GM12878 (cell line): ENCODE results near the gene SLC26A1. TPM values are rescaled to one million over a fixed set of nuclear protein-coding genes. Genes with fewer than 3 reads are reported as not detected.

ENCODE experiments used
- ATAC-seq: fragments of 200-7000 bp; cut with Tn5 transposase; 3 replicates; pipeline ENCODE4 v1.9.1; 2020; ENCODE audit warnings: mild to moderate bottlenecking, moderate library complexity
- BruUV-seq: library from RNA; stranded (reverse); fragments of 400-500 nt; replicated peaks from 2 replicates; lab custom pipeline; 2021; lab: Mats Ljungman, UMichigan
- CTCF ChIA-PET: fragments of 300-600 bp; sonication (Branson Sonifier 250); formaldehyde crosslinking; extraction: SDS; loops from one replicate; lab custom pipeline; 2021; ENCODE audit warnings: inconsistent platforms; lab: Yijun Ruan, JAX
- POLR2A ChIA-PET: fragments of 350-600 bp; formaldehyde crosslinking; extraction: SDS; loops from one replicate; lab custom pipeline; 2021; ENCODE audit warnings: inconsistent platforms; lab: Charles Lee
- RAD21 ChIA-PET: fragments of 300-600 bp; sonication (Branson Sonifier 250); formaldehyde crosslinking; loops from one replicate; lab custom pipeline; 2023; ENCODE audit warnings: antibody characterized with exemption; ENCODE audit not compliant: unreplicated experiment; lab: Charles Lee
- SMC1A ChIA-PET: fragments of 300-600 bp; sonication (Branson Sonifier 250); formaldehyde crosslinking; loops from one replicate; lab custom pipeline; 2023; ENCODE audit not compliant: unreplicated experiment, uncharacterized antibody; lab: Charles Lee
- DNase-seq: peaks from one replicate; pipeline ENCODE4 v3.0.0-alpha.2; 2011; ENCODE audit warnings: low read depth, low spot score
- FAIRE-seq: peaks from 3 replicates; lab custom pipeline; 2011; peaks lifted over from hg19 to GRCh38; lab: Jason Lieb, UNC
- H2AFZ ChIP-seq: 2 replicates; pipeline ENCODE4 v1.6.0; 2011; ENCODE audit warnings: low read depth, low read length, control low read depth; ENCODE audit not compliant: control insufficient read depth
- H3K27ac ChIP-seq: 2 replicates; pipeline ENCODE4 v1.5.1; 2011; ENCODE audit warnings: control low read depth; ENCODE audit not compliant: control insufficient read depth, insufficient read depth
- H3K27me3 ChIP-seq, 2 experiments: replicated peaks in 1 of 2; 2 replicates each; pipeline versions ENCODE4 v1.6.0 to v1.6.1; 2011; ENCODE audit warnings: low read length in 1 of 2; ENCODE audit not compliant: control insufficient read depth in 2 of 2, insufficient read depth in 2 of 2
- H3K36me3 ChIP-seq, 2 experiments: 2 replicates each; pipeline ENCODE4 v1.5.1; 2011; ENCODE audit warnings: low read length in 1 of 2; ENCODE audit not compliant: control insufficient read depth in 2 of 2, insufficient read depth in 2 of 2
- H3K4me1 ChIP-seq: 2 replicates; pipeline ENCODE4 v1.6.1; 2011; ENCODE audit warnings: mild to moderate bottlenecking, low read length, moderate library complexity, mixed read lengths; ENCODE audit not compliant: control insufficient read depth, insufficient read depth
- H3K4me2 ChIP-seq: 2 replicates; pipeline ENCODE4 v1.6.0; 2011; ENCODE audit warnings: control low read depth; ENCODE audit not compliant: control insufficient read depth, insufficient read depth
- H3K4me3 ChIP-seq: fragments of 200-600 bp; sonication (generic); 2 replicates; pipeline ENCODE4 v1.5.1; 2016
- H3K79me2 ChIP-seq: 2 replicates; pipeline ENCODE4 v1.6.0; 2011; ENCODE audit warnings: low read length; ENCODE audit not compliant: control insufficient read depth, insufficient read depth
- H3K9ac ChIP-seq: 2 replicates; pipeline ENCODE4 v1.8.0; 2011; ENCODE audit warnings: low read length, control low read depth, mixed read lengths; ENCODE audit not compliant: control insufficient read depth, insufficient read depth
- H3K9me3 ChIP-seq: replicated peaks from 3 replicates; pipeline ENCODE4 v1.5.1; 2011; ENCODE audit warnings: mild to moderate bottlenecking, low read length; ENCODE audit not compliant: control insufficient read depth, insufficient read depth
- H4K20me1 ChIP-seq: 2 replicates; pipeline ENCODE4 v1.6.0; 2011; ENCODE audit not compliant: control insufficient read depth, insufficient read depth
- EZH2 ChIP-seq: IDR thresholded peaks from 2 replicates; pipeline ENCODE4 v1.6.1; 2012; ENCODE audit warnings: low read depth, mild to moderate bottlenecking, control low read depth, inconsistent platforms, low read length, borderline replicate concordance; ENCODE audit not compliant: control insufficient read depth
- ZBTB11 ChIP-seq: fragments of 450-650 bp; formaldehyde crosslinking; IDR thresholded peaks from 2 replicates; pipeline ENCODE4 v1.5.0; 2022; ENCODE audit warnings: mild to moderate bottlenecking, missing genetic modification characterization
- WGBS: methylation state at CpG from one replicate; pipeline ENCODE4 v1.1.6; 2016; ENCODE audit warnings: low lambda C conversion rate; ENCODE audit not compliant: insufficient replicate concordance, insufficient coverage; ENCODE audit errors: missing lambda C conversion rate; 5-methylcytosine and 5-hydroxymethylcytosine counted together
- in situ Hi-C: fragments of 300-500 bp; cut with MboI; formaldehyde crosslinking; loops from 9 replicates; pipeline ENCODE4 v1.14.3; 2018; ENCODE audit warnings: mixed read lengths
- intact Hi-C: fragments of 100-400 bp; cut with micrococcal nuclease; formaldehyde crosslinking; loops from one replicate; pipeline ENCODE4 v1.14.2; 2022; ENCODE audit not compliant: unreplicated experiment
- polyA plus RNA-seq, 11 experiments: library from polyadenylated mRNA; depleted of rRNA in 4 of 11; unstranded in 6 of 11; stranded (reverse) in 5 of 11; fragments of >200 nt; fragmentation: Nextera tagmentation in 4 of 11; fragmentation: Illumina TruSeq in 1 of 11; extraction: Ambion mirVana in 4 of 11; extraction: Trizol in 1 of 11; gene quantifications; 1 replicate in 1 of 11; 2 replicates in 10 of 11; pipeline versions ENCODE4 v1.2.1 to v1.2.3, GENCODE V29; 2011 to 2016; ENCODE audit warnings: inconsistent platforms in 2 of 11, missing spikeins in 2 of 11, low read depth in 1 of 11
- total RNA-seq, 4 experiments: library from RNA; depleted of rRNA in 3 of 4; stranded (reverse); fragments of >200 nt in 3 of 4; fragmentation: Illumina TruSeq in 1 of 4; extraction: Trizol in 1 of 4; gene quantifications; 2 replicates each; pipeline versions ENCODE4 v1.2.1 to v1.2.3, GENCODE V29; 2013 to 2021

The SLC26A1 gene
- total and polyA plus RNA-seq, 10 of the 15 experiments (the other 5 are each of a cell fraction or from before 2014, with no cell fraction given), result 0.05 to 0.96 (median 0.28) TPM; not detected in 5

GRCh38 chr4:989722-990471 is 3.3 kb downstream of the SLC26A1 start:
- Histone ChIP-seq H3K27ac (no peak overlapping the region), H3K9ac (no peak overlapping the region), H3K4me2 (no peak overlapping the region), H4K20me1 (no peaks in the 10 kb centered on the region), H3K4me3 (no peak overlapping the region), H3K27me3 (no peaks in the 10 kb centered on the region), H3K79me2 (no peaks in the 10 kb centered on the region), H2AFZ (no peak overlapping the region), H3K36me3 (no peaks in the 10 kb centered on the region), H3K9me3 (no peaks in the 10 kb centered on the region; the same call in 2 of the 3 replicates), H3K4me1 (peaks cover 6% of the 10 kb centered on the region; the same call in 1 of the 2 replicates)
- ChIA-PET POLR2A (no interaction called here), SMC1A (no interaction called here), CTCF (no interaction called here), RAD21 (no interaction called here)
- no peak for ATAC-seq
- intact Hi-C loops, result loop anchor here (10.0 kb wide), 1 partner anchor 95 kb away; no protein-coding TSS in a partner anchor
- no TSS peak for BruUV-seq
- TF ChIP-seq ZBTB11 (CRISPR knock-in tag), result no peak
- TF ChIP-seq EZH2, result no peak
- no peak for DNase-seq
- 91% methylated on average over 48 of the region's 58 CpGs for WGBS
- in situ Hi-C loops, result no loop called here
- FAIRE-seq, result no peak
